Loucy (cell line): ENCODE data around the gene TMBIM4.
A peak's percentile ranks its signal among the peaks of the same experiment; 100 is the strongest.

Experiments
- H2AFZ ChIP-seq: fragments of 200-600 bp; sonication (generic); 2 replicates; pipeline ENCODE4 v1.6.0; 2016; ENCODE audit warnings: antibody characterized with exemption, mild to moderate bottlenecking, low read length, moderate library complexity
- H3F3A ChIP-seq: fragments of 200-600 bp; 2 replicates; pipeline ENCODE4 v1.6.0; 2016; ENCODE audit warnings: antibody characterized with exemption, low read depth, mild to moderate bottlenecking
- H3K27me3 ChIP-seq: fragments of 200-600 bp; sonication (generic); 2 replicates; pipeline ENCODE4 v1.6.1; 2014; ENCODE audit warnings: low read length, mild to moderate bottlenecking; ENCODE audit not compliant: insufficient read depth, poor library complexity, severe bottlenecking
- H3K36me3 ChIP-seq: fragments of 200-600 bp; sonication (generic); 2 replicates; pipeline ENCODE4 v1.6.1; 2016; ENCODE audit warnings: low read length; ENCODE audit not compliant: insufficient read depth
- H3K4me1 ChIP-seq: fragments of 200-600 bp; sonication (generic); 2 replicates; pipeline ENCODE4 v1.5.1; 2014; ENCODE audit warnings: low read length, mild to moderate bottlenecking; ENCODE audit not compliant: insufficient read depth, poor library complexity, severe bottlenecking
- H3K4me2 ChIP-seq: fragments of 200-600 bp; sonication (generic); 2 replicates; pipeline ENCODE4 v1.6.0; 2014; ENCODE audit warnings: antibody characterized with exemption, low read length, low read depth, mild to moderate bottlenecking; ENCODE audit not compliant: poor library complexity, severe bottlenecking
- H3K4me3 ChIP-seq: fragments of 200-600 bp; sonication (generic); 2 replicates; pipeline ENCODE4 v1.5.1; 2014; ENCODE audit warnings: low read length, mild to moderate bottlenecking, mixed read lengths; ENCODE audit not compliant: poor library complexity, severe bottlenecking
- H3K79me2 ChIP-seq: fragments of 200-600 bp; sonication (generic); 2 replicates; pipeline ENCODE4 v1.6.1; 2014; ENCODE audit warnings: low read length; ENCODE audit not compliant: insufficient read depth
- H3K9ac ChIP-seq: fragments of 200-600 bp; sonication (generic); 2 replicates; pipeline ENCODE4 v1.6.0; 2014; ENCODE audit warnings: mild to moderate bottlenecking, low read depth, low read length, moderate library complexity; ENCODE audit not compliant: poor library complexity, severe bottlenecking
- H3K9me2 ChIP-seq: fragments of 200-600 bp; sonication (generic); replicated peaks from 2 replicates; pipeline ENCODE4 v1.6.1; 2016; ENCODE audit warnings: low read depth, low read length, mixed read lengths
- H3K9me3 ChIP-seq: fragments of 200-600 bp; sonication (generic); 2 replicates; pipeline ENCODE4 v1.6.1; 2014; ENCODE audit warnings: mild to moderate bottlenecking, antibody characterized with exemption, low read length, low read depth; ENCODE audit not compliant: insufficient read depth
- H4K20me1 ChIP-seq: fragments of 200-600 bp; sonication (generic); 2 replicates; pipeline ENCODE4 v1.6.0; 2014; ENCODE audit warnings: antibody characterized with exemption, low read length, mild to moderate bottlenecking; ENCODE audit not compliant: insufficient read depth, poor library complexity, severe bottlenecking
- CTCF ChIP-seq: fragments of 200-600 bp; sonication (generic); conservative IDR thresholded peaks from 2 replicates; pipeline ENCODE4 v1.5.1; 2014; ENCODE audit warnings: mild to moderate bottlenecking, antibody characterized with exemption, low read length
- EZH2phosphoT487 ChIP-seq: fragments of 200-600 bp; IDR thresholded peaks from 2 replicates; pipeline ENCODE4 v1.6.1; 2018; ENCODE audit warnings: antibody characterized with exemption, mild to moderate bottlenecking, moderate library complexity, borderline replicate concordance

TMBIM4 gene

GRCh38 chr12:66170606-66171005, 810 bp upstream of the TMBIM4 start:
- no peaks in the 10 kb centered on the region for H3K9me2 ChIP-seq
- peaks cover 34% of the 10 kb centered on the region for H3K79me2 ChIP-seq
- peak overlapping the region; percentile 91 for H3K4me2 ChIP-seq
- no peaks in the 10 kb centered on the region for H4K20me1 ChIP-seq
- H2AFZ ChIP-seq, result no peak overlapping the region
- peak overlapping the region; percentile 83 for H3K4me3 ChIP-seq
- peaks cover 21% of the 10 kb centered on the region for H3K4me1 ChIP-seq
- peak overlapping the region; percentile 94 for H3K9ac ChIP-seq
- no peak for TF ChIP-seq EZH2phosphoT487
- TF ChIP-seq CTCF, result no peak
- peaks cover 4% of the 10 kb centered on the region; the same call in 1 of the 2 replicates for H3K9me3 ChIP-seq
- 0 out of 2 replicates have a peak, but pooled peaks cover 5% of the 10 kb centered on the region for H3F3A ChIP-seq
- no peaks in the 10 kb centered on the region for H3K36me3 ChIP-seq
- H3K27me3 ChIP-seq, result no peaks in the 10 kb centered on the region

- Histone ChIP-seq H3K9me3 (peaks cover 18% of the 10 kb centered on the region; the same call in 1 of the 2 replicates), H3F3A (0 out of 2 replicates have a peak, but pooled peaks cover 5% of the 10 kb centered on the region), H3K4me2 (peak overlapping the region; percentile 91), H2AFZ (no peak overlapping the region), H3K9me2 (no peaks in the 10 kb centered on the region), H3K27me3 (no peaks in the 10 kb centered on the region), H3K9ac (peak overlapping the region; percentile 94), H4K20me1 (no peaks in the 10 kb centered on the region), H3K4me3 (peak overlapping the region; percentile 83), H3K36me3 (no peaks in the 10 kb centered on the region), H3K79me2 (peaks cover 56% of the 10 kb centered on the region), H3K4me1 (peaks cover 21% of the 10 kb centered on the region)
- no peak for TF ChIP-seq CTCF
- no peak for TF ChIP-seq EZH2phosphoT487
Observed at GRCh38 chr12:66168410-66168809, 1.4 kb downstream of the TMBIM4 start.

- H3K9ac ChIP-seq, result no peak overlapping the region
- H2AFZ ChIP-seq, result no peak overlapping the region
- TF ChIP-seq EZH2phosphoT487 (no peak), CTCF (no peak)
- H3K27me3 ChIP-seq, result no peaks in the 10 kb centered on the region
- 0 out of 2 replicates have a peak, but pooled peaks cover 5% of the 10 kb centered on the region for H3F3A ChIP-seq
- peak overlapping the region; percentile 83 for H3K4me3 ChIP-seq
- H3K9me3 ChIP-seq, result peaks cover 18% of the 10 kb centered on the region; the same call in 1 of the 2 replicates
- peaks cover 25% of the 10 kb centered on the region for H3K4me1 ChIP-seq
- H3K79me2 ChIP-seq, result peaks cover 75% of the 10 kb centered on the region
- H4K20me1 ChIP-seq, result peaks cover 9% of the 10 kb centered on the region
- H3K36me3 ChIP-seq, result no peaks in the 10 kb centered on the region; the same call in 1 of the 2 replicates
- no peaks in the 10 kb centered on the region for H3K9me2 ChIP-seq
- H3K4me2 ChIP-seq, result peak overlapping the region; percentile 91
Observed at GRCh38 chr12:66166561-66166960, 3.2 kb downstream of the TMBIM4 start.
